Ishikawa (cell line): ENCODE measurements around the gene WDR4.

Source experiments
- CEBPB ChIP-seq: IDR thresholded peaks from 2 replicates; pipeline ENCODE4 v1.6.1; 2012
- CREB1 ChIP-seq: IDR thresholded peaks from 2 replicates; pipeline ENCODE4 v1.6.1; 2012; ENCODE audit warnings: low read depth
- EGR1 ChIP-seq: IDR thresholded peaks from 2 replicates; pipeline ENCODE4 v1.6.1; 2012
- EP300 ChIP-seq: IDR thresholded peaks from 2 replicates; pipeline ENCODE4 v1.6.1; 2012; ENCODE audit warnings: borderline replicate concordance
- FOXM1 ChIP-seq: IDR thresholded peaks from 2 replicates; pipeline ENCODE4 v1.6.1; 2012; ENCODE audit warnings: low read depth, borderline replicate concordance
- RAD21 ChIP-seq: IDR thresholded peaks from 2 replicates; pipeline ENCODE4 v1.6.1; 2012; ENCODE audit warnings: low read depth
- TAF1 ChIP-seq: IDR thresholded peaks from 2 replicates; pipeline ENCODE4 v1.6.1; 2012; ENCODE audit warnings: low read depth, mild to moderate bottlenecking
- TEAD4 ChIP-seq: IDR thresholded peaks from 2 replicates; pipeline ENCODE4 v1.6.1; 2012
- YY1 ChIP-seq: IDR thresholded peaks from 2 replicates; pipeline ENCODE4 v1.6.1; 2012; ENCODE audit warnings: low read depth
- ZBTB7A ChIP-seq: IDR thresholded peaks from 2 replicates; pipeline ENCODE4 v1.6.1; 2012; ENCODE audit warnings: low read depth
- TF ChIP-seq, protein P1 (sequence below): IDR thresholded peaks from 2 replicates; pipeline ENCODE4 v1.6.1; 2012
- TF ChIP-seq, protein P2 (sequence below): IDR thresholded peaks from 2 replicates; pipeline ENCODE4 v1.6.1; 2012
- TF ChIP-seq, protein P3 (sequence below): IDR thresholded peaks from 2 replicates; pipeline ENCODE4 v1.6.1; 2012; ENCODE audit warnings: low read depth, mild to moderate bottlenecking

DNA sequence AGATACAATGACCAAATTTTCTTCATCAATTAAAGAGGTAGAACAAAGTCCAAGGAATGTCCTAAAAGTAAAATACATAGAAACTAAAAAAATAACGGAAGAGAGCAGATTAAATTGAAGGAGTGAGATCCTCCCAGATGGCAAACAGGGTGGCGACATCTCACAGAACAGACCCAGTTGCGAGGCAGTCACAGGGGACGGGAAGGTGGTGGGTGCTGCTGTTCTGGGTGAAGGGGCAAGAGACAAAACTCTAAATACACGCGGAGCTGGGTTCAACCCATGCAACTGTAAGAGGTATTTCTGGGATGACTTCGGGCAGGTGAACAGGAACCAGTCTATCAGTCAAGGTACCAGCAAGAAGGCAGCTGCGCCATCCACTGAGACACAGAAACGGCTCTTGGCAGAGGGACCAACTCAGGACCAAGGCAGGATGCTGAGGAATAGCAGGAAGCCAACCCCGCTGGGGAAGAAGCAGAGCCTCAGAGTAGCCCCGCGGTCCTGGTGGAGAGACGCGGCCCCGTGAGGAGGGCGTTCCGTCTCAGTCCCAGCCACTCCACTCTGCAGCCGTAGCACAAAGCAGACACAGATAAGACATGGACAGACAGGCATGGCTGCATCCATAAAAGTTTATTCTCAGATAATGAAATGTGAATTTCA lies 32.2 kb downstream of the WDR4 start:
- TF ChIP-seq CEBPB (no peak), RAD21 (no peak), TAF1 (no peak), EP300 (no peak), YY1 (no peak), TEAD4 (no peak), EGR1 (no peak), FOXM1 (no peak), CREB1 (no peak), ZBTB7A (no peak)
- TF ChIP-seq, protein P1, sequence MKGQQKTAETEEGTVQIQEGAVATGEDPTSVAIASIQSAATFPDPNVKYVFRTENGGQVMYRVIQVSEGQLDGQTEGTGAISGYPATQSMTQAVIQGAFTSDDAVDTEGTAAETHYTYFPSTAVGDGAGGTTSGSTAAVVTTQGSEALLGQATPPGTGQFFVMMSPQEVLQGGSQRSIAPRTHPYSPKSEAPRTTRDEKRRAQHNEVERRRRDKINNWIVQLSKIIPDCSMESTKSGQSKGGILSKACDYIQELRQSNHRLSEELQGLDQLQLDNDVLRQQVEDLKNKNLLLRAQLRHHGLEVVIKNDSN = no peak
- TF ChIP-seq, protein P2, sequence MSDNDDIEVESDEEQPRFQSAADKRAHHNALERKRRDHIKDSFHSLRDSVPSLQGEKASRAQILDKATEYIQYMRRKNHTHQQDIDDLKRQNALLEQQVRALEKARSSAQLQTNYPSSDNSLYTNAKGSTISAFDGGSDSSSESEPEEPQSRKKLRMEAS = no peak
- TF ChIP-seq, protein P3, sequence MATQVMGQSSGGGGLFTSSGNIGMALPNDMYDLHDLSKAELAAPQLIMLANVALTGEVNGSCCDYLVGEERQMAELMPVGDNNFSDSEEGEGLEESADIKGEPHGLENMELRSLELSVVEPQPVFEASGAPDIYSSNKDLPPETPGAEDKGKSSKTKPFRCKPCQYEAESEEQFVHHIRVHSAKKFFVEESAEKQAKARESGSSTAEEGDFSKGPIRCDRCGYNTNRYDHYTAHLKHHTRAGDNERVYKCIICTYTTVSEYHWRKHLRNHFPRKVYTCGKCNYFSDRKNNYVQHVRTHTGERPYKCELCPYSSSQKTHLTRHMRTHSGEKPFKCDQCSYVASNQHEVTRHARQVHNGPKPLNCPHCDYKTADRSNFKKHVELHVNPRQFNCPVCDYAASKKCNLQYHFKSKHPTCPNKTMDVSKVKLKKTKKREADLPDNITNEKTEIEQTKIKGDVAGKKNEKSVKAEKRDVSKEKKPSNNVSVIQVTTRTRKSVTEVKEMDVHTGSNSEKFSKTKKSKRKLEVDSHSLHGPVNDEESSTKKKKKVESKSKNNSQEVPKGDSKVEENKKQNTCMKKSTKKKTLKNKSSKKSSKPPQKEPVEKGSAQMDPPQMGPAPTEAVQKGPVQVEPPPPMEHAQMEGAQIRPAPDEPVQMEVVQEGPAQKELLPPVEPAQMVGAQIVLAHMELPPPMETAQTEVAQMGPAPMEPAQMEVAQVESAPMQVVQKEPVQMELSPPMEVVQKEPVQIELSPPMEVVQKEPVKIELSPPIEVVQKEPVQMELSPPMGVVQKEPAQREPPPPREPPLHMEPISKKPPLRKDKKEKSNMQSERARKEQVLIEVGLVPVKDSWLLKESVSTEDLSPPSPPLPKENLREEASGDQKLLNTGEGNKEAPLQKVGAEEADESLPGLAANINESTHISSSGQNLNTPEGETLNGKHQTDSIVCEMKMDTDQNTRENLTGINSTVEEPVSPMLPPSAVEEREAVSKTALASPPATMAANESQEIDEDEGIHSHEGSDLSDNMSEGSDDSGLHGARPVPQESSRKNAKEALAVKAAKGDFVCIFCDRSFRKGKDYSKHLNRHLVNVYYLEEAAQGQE = no peak
